Testis (tissue), 5 donors: ENCODE measurements around the gene DAAM2. TPM values are rescaled to one million over a fixed set of nuclear protein-coding genes. Genes with fewer than 3 reads are reported as not detected.
A peak's percentile ranks its signal among the peaks of the same experiment; 100 is the strongest.

Source experiments
- DNase-seq: peaks from one replicate; pipeline ENCODE4 v3.0.0-alpha.2; 2019
- H3K27ac ChIP-seq, 2 donors: fragments of 200-600 bp; sonication (generic); one replicate each; pipeline ENCODE4 v1.5.1; 2019
- H3K27me3 ChIP-seq: fragments of 200-600 bp; sonication (generic); one replicate; pipeline ENCODE4 v1.5.1; 2019
- H3K36me3 ChIP-seq: fragments of 200-600 bp; sonication (generic); one replicate; pipeline ENCODE4 v1.5.1; 2017; ENCODE audit warnings: low read depth; ENCODE audit errors: missing control alignments
- H3K4me1 ChIP-seq: fragments of 200-600 bp; sonication (generic); one replicate; pipeline ENCODE4 v1.5.1; 2019
- H3K4me3 ChIP-seq, 2 donors: fragments of 200-600 bp; sonication (generic); one replicate each; pipeline ENCODE4 v1.5.1; 2017 to 2019
- H3K9me3 ChIP-seq: fragments of 200-600 bp; sonication (generic); one replicate; pipeline ENCODE4 v1.5.1; 2017
- POLR2A ChIP-seq: fragments of 450-650 bp; IDR thresholded peaks from one replicate; pipeline ENCODE4 v1.6.1; 2017; ENCODE audit warnings: antibody characterized with exemption, mild to moderate bottlenecking, moderate library complexity
- WGBS, 2 donors: methylation state at CpG; one replicate each; pipeline ENCODE4 v1.1.5; 2018; 5-methylcytosine and 5-hydroxymethylcytosine counted together
- intact Hi-C: fragments of 100-400 bp; cut with DNase I; formaldehyde crosslinking; loops from one replicate; pipeline ENCODE4 v1.15.1; 2023; ENCODE audit warnings: low total_unique reads
- long read RNA-seq, 2 donors: transcript quantifications; one replicate each; lab custom pipeline, GENCODE V29; 2026
- polyA plus RNA-seq: library from polyadenylated mRNA; stranded (reverse); fragments of 350-450 nt; fragmentation: Illumina TruSeq; extraction: RNeasy Lipid Tissue Mini Kit (QIAGEN cat#74804); gene quantifications from one replicate; pipeline ENCODE4 v1.2.3, GENCODE V29; 2014; ENCODE audit warnings: low read depth, low replicate concordance; ENCODE audit not compliant: insufficient read depth
- total RNA-seq, 2 donors: library from RNA; depleted of rRNA; stranded (reverse); fragments of >200 nt; gene quantifications; one replicate each; pipeline ENCODE4 v1.2.3, GENCODE V29; 2016
- TF ChIP-seq, protein P1 (sequence below), 3 experiments: fragments of 450-650 bp in 2 of 3; fragments of 200-600 bp in 1 of 3; sonication (generic) in 1 of 3; IDR thresholded peaks; one replicate each; pipeline ENCODE4 v1.5.1; 2016 to 2019; ENCODE audit warnings: antibody characterized with exemption in 3 of 3, mild to moderate bottlenecking in 2 of 3, moderate library complexity in 1 of 3

DAAM2 gene
- total RNA-seq (10 to 100 TPM; 64.5 to 66.1 TPM), polyA plus RNA-seq (37.4 TPM)
- long read RNA-seq, donor 1, full-length matches to known transcripts = 3 of 3 reads
- long read RNA-seq, donor 1, partial matches to known transcripts = 0 of 3 reads
- long read RNA-seq, donor 1, other reads (novel, unspliced or antisense) = 0 of 3 reads
- long read RNA-seq, donor 2, full-length matches to known transcripts = 5 of 12 reads
- long read RNA-seq, donor 2, partial matches to known transcripts = 7 of 12 reads
- long read RNA-seq, donor 2, other reads (novel, unspliced or antisense) = 0 of 12 reads

DNA sequence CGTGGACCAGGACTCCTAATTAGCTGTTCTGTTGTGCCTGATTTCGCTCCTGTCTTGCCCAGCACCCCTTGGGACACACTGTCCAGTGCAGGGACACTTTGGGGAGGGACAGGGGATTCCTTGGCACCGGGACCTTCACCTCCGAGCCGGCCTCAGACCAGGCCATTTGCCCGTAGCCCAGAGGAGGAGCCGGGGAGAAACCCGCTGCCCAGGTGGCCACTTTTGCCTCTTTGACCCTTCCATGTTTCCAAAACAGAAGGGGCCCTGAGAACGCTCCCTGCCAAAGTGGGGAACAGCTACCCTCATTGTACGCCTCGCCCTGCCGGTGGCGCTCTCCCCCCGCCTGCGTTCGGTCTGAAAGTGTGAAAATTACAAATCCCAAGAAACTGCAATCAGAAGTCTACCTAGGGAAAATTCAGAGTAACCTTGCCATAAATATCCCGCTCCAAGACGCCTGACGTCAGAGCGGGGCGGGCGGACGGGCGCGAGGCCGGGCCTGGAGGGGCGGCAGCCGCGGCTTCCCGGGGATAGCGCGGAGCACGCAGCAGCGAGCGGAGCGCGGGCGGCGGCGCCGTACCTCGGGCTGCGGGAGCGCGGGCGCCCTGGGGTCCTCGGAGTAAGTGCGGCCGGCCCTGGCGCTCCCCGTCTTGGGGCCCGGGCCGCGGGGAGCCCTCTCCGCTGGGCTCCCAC, at the start of gene DAAM2:
TSS of gene DAAM2 (plus strand) at position 527 of the 690 bp plus-strand sequence. CDS start 63,927 bp downstream, outside the sequence.
- TF ChIP-seq, protein P1, sequence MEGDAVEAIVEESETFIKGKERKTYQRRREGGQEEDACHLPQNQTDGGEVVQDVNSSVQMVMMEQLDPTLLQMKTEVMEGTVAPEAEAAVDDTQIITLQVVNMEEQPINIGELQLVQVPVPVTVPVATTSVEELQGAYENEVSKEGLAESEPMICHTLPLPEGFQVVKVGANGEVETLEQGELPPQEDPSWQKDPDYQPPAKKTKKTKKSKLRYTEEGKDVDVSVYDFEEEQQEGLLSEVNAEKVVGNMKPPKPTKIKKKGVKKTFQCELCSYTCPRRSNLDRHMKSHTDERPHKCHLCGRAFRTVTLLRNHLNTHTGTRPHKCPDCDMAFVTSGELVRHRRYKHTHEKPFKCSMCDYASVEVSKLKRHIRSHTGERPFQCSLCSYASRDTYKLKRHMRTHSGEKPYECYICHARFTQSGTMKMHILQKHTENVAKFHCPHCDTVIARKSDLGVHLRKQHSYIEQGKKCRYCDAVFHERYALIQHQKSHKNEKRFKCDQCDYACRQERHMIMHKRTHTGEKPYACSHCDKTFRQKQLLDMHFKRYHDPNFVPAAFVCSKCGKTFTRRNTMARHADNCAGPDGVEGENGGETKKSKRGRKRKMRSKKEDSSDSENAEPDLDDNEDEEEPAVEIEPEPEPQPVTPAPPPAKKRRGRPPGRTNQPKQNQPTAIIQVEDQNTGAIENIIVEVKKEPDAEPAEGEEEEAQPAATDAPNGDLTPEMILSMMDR (IDR thresholded peaks at IDR 0.05) = peak in 1 of 3 experiments; percentile 17
- no peak for TF ChIP-seq POLR2A
- Histone ChIP-seq H3K4me1 (peaks cover 11% of the 10 kb centered on the region), H3K9me3 (no peaks in the 10 kb centered on the region), H3K36me3 (no peaks in the 10 kb centered on the region), H3K27ac (peak within 1 kb of the TSS; percentile 81 to 87), H3K4me3 (peak within 1 kb of the TSS; percentile 71 to 72), H3K27me3 (no peaks in the 10 kb centered on the region)
- peak; percentile 60 for DNase-seq
- 2 to 8% methylated on average over 17 to 50 of the region's 55 CpGs for WGBS, 2 donors
- intact Hi-C loops = no loop called here

DNA sequence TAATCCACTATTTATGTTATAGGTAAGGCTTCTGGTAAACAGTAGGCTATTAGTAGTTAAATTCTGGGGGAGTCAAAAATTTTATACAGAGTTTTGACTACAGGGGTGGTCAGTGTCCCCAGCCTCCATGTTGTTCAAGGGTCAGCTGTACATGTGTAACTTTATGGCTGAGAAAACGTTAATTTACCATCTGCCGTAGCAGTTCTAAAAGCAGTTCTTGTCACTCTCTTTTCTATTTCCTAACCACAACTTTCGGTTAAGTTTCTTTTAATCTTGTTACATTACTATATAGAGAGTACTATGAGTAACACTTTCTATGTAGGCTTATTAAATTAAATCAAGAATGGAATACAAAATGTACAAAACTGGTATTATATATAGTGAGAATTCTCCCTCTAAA, 45.4 kb upstream of the DAAM2 start:
- Histone ChIP-seq H3K36me3 (no peaks in the 10 kb centered on the region), H3K27me3 (no peaks in the 10 kb centered on the region), H3K4me3 (no peak overlapping the region), H3K9me3 (no peaks in the 10 kb centered on the region), H3K27ac (no peak overlapping the region), H3K4me1 (no peaks in the 10 kb centered on the region)
- DNase-seq = no peak
- no peak for TF ChIP-seq POLR2A
- TF ChIP-seq, protein P1 (IDR thresholded peaks at IDR 0.05) = no peak
- intact Hi-C loops = no loop called here
- WGBS, 2 donors = 91% methylated on average over 3 of the region's 3 CpGs

DNA sequence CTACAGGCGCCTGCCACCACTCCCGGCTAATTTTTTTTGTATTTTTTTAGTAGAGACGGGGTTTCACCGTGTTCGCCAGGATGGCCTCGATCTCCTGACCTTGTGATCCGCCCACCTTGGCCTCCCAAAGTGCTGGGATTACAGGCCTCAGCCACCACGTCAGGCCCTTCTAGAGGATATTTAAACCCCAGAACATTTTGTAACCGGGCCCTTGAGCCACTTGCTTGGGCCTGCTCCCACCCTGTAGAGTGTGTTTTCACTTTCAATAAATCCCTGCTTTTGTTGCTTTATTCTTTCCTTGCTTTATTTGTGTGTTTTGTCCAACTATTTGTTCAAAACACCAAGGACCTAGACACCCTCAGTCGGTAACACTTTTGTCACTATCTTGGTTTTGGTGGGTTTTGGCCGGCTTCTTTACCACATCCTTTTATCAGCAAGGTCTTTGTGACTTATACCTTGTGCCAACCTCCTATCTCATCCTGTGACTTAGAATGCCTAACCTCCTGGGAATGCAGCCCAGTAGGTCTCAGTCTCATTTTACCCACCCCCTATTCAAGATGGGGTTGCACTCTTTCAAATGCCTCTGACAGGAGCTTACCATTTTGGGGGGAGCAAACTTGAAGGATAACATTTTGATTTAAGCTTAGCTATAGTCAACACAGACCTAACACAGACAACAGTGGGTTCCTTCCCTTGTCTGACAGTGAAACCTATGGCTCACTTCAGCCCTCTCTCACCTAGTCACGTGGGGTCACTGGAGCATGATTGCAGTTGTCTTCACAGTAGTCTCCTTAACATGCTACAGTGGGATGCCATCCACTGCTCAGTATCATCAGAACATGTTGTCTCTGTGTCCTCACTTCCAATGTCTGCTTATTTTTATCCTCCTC, 39.1 kb upstream of the DAAM2 start:
- WGBS, 2 donors = 65 to 82% methylated on average over 12 of the region's 12 CpGs
- H3K9me3 ChIP-seq = no peaks in the 10 kb centered on the region
- H3K27ac ChIP-seq = no peak overlapping the region
- intact Hi-C loops = no loop called here
- peaks cover 11% of the 10 kb centered on the region for H3K4me1 ChIP-seq
- no peak overlapping the region for H3K4me3 ChIP-seq
- H3K36me3 ChIP-seq = no peaks in the 10 kb centered on the region
- no peak for TF ChIP-seq POLR2A
- TF ChIP-seq, protein P1 (IDR thresholded peaks at IDR 0.05) = no peak
- DNase-seq = no peak
- no peaks in the 10 kb centered on the region for H3K27me3 ChIP-seq

DNA sequence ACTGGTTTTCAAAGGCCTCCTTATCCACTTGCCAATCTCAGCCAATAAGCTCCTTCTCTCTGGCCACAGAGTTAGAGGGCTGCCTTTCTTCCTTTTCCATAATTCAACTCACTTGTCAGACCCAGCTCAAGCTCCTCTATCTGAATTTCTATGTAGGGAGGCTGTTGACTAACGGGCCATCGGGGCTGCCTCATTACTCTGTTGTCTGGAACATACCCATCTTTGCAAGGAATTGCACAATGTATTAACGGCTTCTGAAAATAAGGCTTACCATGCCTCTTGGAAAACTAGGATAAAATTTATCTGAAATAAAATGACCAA, 38.5 kb upstream of the DAAM2 start:
- Histone ChIP-seq H3K27me3 (no peaks in the 10 kb centered on the region), H3K4me3 (no peak overlapping the region), H3K4me1 (peaks cover 11% of the 10 kb centered on the region), H3K27ac (no peak overlapping the region), H3K9me3 (no peaks in the 10 kb centered on the region), H3K36me3 (no peaks in the 10 kb centered on the region)
- intact Hi-C loops = no loop called here
- TF ChIP-seq POLR2A = no peak
- TF ChIP-seq, protein P1 (IDR thresholded peaks at IDR 0.05) = no peak
- DNase-seq = no peak
- WGBS, 2 donors = 48 to 55% methylated on average over 3 of the region's 3 CpGs
